DMS 273 (cell line): Measurements from ENCODE around the gene SPTA1.

Source experiments
- DNase-seq: peaks from one replicate; lab custom pipeline; 2025; ENCODE audit not compliant: unreplicated experiment; lab: John Stamatoyannopoulos, UW

SPTA1 gene

GRCh38 chr1:158577561-158577960 is 109.0 kb downstream of the SPTA1 start:
- no peak for DNase-seq

GRCh38 chr1:158572226-158572625 is 114.3 kb downstream of the SPTA1 start:
- DNase-seq: no peak

- DNase-seq: no peak
Observed at GRCh38 chr1:158570480-158570879, 116.0 kb downstream of the SPTA1 start, which contains the start of gene OR6P1. Gene OR6P1, minus strand, starts transcription at chr1:158570580. Its CDS starts 6,976 bp downstream, at chr1:158563604.

GRCh38 chr1:158564608-158565007 is 121.9 kb downstream of the SPTA1 start:
- no peak for DNase-seq

GRCh38 chr1:158563853-158564252 is 122.7 kb downstream of the SPTA1 start:
- no peak for DNase-seq
